CD4-positive, alpha-beta T cell treated with Interleukin-15 for 4 hours (primary cell): ENCODE measurements around the gene RAD51B.
"Not testable (repeated sequence)": the region's sequence is repeated elsewhere in the genome, so short reads cannot be mapped to it uniquely, and the experiment has no call there.

Source experiments
- DNase-seq: peaks from one replicate; pipeline ENCODE4 v3.0.0-alpha.2; 2020; ENCODE audit warnings: low spot score

RAD51B gene

GRCh38 chr14:68686205-68686465 lies 866.6 kb downstream of the RAD51B start:
- DNase-seq, result no peak

DNA sequence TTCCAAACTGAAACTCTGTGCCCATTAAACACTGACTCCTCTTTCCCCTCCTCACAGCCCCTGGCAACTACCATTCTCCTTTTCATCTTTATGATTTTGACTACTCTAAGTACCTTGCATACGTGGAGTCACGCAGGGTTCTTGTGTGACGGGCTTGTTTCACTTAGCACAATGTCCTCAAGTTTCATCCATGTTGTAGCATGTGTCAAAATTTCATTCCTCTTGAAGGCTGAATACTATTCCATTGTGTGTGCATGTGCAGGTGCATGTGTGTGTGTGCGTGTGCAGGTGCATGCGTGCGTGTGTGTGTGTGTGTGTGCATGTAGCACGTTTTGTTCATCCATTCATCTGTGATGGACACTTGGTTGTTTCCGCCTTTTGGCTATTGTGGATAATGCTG lies 867.1 kb downstream of the RAD51B start:
- DNase-seq, result no peak

DNA sequence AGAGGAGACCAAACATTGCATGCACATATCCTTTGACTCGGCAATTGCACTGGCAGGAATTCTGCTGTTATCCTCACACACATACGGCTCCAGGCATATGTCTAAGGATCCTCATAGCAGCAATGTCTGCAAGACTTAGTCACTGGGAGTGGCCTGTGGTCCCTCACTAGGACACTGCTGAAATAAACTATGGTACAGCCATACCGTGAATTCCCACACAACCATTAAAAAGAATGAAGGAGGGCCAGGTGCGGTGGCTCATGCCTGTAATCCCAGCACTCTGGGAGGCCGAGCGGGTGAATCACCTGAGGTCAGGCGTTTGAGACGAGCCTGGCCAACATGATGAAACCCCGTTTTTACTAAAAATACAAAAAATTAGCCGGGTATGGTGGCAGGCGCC lies 868.2 kb downstream of the RAD51B start:
- DNase-seq, result no peak

DNA sequence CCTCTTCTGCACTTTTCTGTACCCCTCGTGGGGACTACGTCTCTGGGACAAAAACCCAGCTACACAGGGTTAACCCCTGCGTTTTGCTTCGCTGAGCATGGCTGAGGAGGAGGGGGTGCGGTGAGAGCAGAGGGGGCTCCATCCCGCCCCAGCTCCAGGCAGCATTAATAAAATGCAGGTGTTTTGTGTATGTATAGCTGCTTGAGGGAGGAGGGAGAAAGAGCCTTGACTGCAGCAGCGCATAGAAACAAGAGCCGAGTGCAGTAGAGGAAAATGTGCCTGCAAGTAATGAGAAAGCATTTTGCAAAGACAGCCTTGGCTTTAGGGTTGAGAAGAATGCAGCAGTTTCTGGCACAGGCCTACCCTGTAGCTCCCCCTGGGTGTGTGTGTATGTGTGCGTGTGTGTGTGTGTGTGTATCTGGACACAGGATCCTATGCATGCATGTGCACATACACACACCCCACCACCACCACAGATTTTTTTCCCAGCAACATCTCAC lies 869.3 kb downstream of the RAD51B start:
- no peak for DNase-seq

DNA sequence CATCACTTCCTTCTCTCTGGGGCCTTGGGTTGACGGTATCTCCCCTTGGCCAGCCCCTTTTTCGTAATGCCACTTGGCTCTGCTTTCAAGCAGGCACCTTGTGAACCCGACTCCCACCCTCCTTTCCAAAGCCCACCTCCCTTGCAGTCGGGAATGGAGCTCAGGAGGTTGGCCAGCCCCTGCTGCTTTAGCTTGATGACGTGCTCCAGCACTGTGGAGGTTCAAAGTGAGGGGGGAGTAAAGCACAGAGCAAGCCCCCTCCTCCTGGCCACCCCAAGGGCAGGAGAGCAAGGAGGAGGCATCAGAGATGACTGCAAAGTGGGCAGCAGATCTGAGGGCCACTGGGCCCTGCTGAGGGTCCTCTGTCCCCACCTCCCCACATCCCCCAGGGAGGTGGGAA lies 869.9 kb downstream of the RAD51B start:
- DNase-seq, result no peak

DNA sequence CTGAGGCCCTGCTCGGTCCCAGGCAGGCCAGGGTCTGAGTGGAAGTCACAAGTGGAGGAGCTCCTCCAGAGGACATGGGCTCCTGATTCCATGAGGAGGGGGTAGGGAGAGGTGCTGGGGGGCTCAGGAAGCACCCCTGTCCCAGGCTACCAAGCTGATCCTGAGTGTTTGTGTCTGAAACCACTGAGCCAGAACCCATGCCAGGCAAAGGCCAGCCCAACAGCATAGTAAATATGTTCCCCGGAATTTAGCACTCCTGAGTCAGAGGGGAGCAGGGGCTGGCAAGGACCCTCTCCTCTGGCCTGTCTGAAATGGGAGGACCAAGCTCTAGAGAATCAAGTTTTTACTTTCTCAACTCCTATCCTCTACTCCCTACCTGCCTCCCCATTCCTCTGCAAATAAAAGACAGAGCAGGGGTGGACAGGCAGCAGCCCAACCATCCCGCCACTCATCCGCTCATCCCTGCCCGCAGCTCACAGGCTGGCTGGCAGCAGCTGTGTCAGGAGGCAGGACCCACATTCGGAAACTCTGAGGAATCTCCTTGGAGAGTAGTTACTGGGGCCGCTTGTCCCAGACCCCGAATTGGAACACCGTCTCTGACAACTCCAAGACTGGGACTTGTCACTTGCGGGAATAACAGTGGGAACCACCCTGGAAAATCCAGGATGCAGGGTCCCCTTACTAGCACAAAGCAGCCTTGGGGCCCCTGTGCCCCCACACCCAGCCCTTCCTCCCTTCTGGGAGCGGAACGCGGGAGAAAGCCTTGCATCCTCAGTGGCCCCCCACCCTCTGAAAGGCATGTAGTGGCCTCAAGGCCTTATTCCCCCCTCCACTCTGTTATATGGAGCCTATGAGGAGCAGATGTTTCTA lies 870.7 kb downstream of the RAD51B start:
- no peak for DNase-seq

DNA sequence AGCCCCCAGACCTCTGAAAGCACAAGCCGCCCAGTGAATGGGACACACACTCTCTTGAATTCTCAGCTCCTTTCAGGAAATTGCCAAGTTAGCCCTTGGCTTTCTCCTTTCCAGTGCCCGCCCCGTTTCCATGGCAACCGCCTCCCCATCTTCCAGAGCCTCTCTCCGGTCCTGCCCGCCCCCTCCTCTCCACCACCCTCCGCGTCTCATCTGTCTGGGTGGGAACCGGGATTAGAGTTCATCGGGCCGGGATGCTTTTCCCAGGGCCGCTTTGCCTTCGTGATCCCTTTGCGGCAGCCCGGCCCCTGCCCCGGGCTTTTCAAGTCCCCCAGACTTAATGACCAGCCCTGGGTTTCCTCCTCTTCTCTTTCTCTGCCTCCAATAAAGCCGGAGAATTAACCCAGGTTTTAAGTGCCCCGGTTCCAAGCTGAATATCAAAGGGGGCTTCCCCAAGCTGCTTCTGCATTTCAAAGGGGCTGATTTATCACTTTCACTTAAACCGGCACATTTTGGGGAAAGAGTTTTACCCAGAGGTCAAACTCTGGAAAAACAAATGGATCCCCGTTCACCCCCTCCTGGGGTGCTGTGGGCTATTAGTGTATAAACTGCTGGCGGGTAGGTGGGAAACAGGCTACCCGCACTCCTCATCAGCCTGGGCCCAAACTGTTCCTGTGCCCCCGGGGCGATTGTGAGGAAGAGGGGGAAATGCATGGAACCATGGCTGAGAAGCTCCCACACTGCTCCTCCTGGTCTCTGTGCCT lies 871.6 kb downstream of the RAD51B start:
- DNase-seq, result no peak

DNA sequence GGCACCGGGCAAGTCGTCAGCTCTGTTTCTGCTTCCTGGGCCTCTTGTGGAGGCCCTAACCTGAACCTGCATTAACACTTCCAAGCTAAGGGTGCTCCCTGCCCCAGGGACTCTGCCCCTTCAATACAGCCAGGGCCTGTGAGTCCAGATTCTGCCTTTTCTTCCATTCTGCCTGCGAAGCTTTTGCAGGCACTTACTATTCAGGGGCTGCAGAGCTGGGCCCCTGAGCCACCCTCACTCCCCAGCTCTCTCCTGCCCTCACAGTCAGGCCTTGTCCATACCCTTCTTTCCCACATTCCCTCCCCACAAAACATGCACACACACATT lies 872.2 kb downstream of the RAD51B start:
- DNase-seq, result no peak

- DNase-seq, result no peak
Observed at GRCh38 chr14:68692216-68692615, 872.6 kb downstream of the RAD51B start.

GRCh38 chr14:68692916-68693771 lies 873.6 kb downstream of the RAD51B start:
- DNase-seq, result no peak

- DNase-seq, result no peak
Observed at GRCh38 chr14:68693926-68694325, 874.3 kb downstream of the RAD51B start.

- DNase-seq, result no peak
Observed at GRCh38 chr14:68694516-68695235, 875.1 kb downstream of the RAD51B start.

GRCh38 chr14:68695326-68695768 lies 875.8 kb downstream of the RAD51B start:
- peak; percentile 41 for DNase-seq

DNA sequence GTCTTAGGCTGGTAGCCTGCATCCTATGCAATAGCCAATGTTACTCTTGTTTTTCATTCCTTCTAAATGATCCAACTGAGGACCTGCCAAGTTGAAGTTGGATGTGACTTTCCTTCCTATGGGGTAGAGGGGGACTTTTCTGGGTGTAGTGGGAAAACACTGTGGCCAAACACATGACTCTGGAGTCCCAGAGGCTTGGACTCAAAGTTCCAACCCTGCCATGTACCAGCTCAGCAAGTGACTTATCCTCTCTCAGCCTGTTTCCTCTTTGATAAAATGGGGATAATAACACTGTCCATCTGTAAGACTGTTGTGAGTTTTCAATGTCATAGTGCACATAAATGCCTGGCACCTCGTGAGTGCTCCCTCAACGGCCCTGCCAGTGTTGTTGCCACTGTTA lies 876.3 kb downstream of the RAD51B start:
- no peak for DNase-seq

- no peak for DNase-seq
Observed at GRCh38 chr14:68696266-68696665, 876.7 kb downstream of the RAD51B start.

- DNase-seq, result no peak
Observed at GRCh38 chr14:68696721-68697495, 877.3 kb downstream of the RAD51B start.

DNA sequence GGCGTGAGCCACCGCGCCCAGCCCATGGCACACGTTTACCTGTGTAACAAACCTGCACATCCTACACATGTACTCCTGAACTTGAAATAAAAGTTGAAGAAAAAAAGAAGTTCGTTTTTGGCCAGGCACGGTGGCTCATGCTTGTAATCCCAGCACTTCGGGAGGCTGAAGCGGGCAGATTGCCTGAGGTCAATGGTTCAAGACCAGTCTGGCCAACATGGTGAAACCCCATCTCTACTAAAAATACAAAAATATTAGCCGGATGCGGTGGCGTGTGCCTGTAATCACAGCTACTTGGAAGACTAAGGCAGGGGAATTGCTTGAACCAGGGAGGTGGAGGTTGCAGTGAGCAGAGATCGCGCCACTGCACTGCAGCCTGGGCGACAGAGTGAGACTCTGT lies 879.2 kb downstream of the RAD51B start:
- not testable (repeated sequence) for DNase-seq

DNA sequence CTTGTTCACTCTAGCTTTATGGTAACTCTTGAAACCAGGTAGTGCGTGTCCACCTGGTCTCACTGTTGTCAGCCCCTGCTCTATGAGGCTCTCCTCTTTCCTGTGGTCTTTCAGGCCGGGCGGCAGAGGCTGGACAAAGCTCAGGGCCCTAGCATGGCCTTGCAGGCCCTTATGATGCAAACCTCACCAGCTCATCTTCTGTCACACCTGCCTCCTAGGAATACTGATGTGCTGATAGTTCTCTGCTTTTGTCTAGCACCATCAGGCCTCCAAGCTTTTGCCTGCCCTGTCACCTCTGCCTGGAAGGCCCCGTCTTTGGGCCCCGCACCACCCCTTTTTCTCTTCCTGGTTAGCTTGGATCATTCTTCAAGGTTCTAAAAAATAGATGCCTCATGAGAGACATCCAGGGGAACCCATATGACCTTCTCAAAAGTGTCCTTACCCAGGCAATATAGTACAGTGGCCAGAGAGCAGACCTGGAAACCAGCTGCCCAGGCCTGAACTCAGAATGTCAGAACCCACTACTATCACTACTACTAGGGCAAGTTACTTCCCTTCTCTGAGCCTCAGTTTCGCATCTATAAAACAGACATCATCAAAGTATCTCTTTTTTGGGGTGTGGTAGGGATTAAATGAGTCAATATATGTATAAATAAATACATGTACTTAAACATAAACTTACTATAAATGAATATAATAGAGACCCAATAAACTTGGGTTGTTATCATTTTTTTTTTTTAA lies 881.6 kb downstream of the RAD51B start:
- no peak for DNase-seq

GRCh38 chr14:68702135-68702534 lies 882.6 kb downstream of the RAD51B start:
- DNase-seq, result no peak

DNA sequence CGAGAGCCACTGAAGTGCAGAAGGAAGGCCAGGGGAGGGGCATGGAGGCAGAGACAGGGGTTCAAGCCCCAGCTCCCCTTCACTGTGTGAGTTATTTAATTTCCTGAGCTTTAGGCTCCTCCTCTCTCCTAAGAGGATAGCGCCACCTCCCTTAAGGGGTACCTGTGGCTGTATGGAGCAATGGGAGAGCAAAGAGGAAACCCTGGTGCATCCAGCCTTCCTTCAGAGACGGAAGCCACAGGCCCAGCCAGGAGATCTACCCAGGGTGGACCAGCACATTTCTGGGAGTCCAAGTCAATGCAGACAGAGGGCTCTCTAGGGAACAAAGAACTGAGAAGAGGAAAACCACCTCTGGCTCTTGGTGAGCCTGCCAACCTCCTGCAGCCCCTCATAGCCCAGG lies 883.0 kb downstream of the RAD51B start:
- no peak for DNase-seq
